ENCODE measurements around the gene CMPK1.

Gene CMPK1

DNA sequence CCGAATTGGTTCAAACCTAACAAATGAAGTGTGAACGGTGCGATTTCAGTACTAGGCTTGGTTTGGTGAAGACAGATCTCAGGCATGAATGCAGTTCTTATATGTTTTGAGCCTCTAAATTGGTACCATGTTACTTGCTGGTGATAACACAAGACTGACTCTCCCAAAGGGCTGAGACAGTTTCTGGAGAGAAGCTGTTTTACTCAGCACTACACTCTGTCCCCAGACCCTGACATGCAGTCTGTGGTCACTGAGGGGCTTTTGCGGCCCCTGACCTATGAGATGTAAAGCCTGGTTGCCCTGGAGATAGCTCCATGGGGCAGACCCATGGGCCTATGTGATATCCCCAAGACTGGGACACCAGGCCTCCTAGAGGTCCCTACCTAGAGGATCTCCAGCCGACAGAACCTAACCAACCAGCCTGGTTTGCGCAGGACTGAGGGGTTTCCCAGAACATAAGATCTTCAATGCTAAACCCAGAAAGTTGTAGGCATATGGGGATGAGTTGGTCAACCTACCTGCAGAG lies 63.1 kb downstream of the CMPK1 start:
- DNase-seq = no peak

DNA sequence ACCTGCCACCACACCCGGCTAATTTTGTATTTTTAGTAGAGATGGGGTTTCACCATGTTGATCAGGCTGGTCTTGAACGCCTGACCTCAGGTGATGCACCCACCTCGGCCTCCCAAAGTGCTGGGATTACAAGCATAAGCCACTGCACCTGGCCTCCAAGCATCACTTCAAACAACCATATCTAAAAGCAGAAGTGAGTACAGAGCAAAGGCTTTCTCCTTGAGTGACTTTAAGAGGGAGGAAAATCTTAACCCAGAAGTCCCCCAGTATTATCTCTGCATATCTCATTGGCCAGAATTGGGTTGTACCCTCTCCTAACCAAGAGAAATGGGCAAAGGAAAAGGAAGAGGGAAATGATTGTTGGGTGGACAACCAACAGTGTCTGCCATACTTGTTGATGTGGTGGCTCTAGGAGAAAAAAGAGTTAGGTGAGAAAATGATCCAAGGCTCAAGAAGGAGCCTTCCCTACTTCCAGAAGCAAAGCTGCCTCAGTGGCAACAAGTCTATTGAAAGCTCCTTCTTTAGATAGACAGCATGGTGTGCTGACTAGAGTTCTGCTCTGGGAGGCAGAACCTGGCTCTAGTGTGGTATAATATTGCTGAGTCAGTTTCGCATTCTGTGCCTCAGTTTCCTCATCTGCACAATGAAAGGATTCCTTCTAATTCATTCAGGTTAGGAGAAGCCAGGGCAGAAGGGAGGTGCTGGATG lies 65.7 kb downstream of the CMPK1 start:
- DNase-seq = no peak

DNA sequence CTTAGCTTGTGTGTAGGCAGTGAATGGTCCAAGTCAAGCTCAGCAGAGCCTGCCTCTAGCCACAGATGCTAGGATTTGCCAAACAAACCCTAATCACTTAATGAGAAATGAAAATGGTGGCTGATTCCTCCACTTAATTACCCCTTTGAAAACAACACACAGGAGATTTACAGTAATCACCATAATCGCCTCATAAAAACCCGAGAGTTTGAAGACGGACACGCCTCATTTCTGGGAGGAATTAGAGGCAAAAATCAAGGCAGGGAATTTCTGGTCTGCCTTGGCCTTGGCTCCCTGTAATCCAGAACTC lies 66.2 kb downstream of the CMPK1 start:
- DNase-seq = no peak

DNA sequence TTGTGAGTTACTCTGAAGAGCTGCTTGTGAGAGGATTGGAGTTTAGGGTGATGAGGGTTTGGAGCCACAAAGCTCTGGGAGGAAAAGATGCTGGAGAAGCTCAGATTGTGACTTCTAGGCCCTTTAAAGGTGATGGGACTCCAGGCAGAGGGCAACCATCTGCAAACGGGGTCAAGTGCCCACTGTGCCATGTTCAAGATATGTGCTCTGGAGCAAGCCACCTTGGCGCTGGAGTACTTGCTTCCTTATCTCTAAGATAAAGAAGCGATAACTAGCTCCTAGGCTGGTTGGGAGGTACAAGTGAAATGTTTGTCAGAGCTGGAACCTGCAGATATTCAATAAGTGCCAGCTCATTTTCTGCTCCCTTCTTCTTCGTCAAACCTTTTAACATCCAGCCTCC lies 68.2 kb downstream of the CMPK1 start:
- no peak for DNase-seq

DNA sequence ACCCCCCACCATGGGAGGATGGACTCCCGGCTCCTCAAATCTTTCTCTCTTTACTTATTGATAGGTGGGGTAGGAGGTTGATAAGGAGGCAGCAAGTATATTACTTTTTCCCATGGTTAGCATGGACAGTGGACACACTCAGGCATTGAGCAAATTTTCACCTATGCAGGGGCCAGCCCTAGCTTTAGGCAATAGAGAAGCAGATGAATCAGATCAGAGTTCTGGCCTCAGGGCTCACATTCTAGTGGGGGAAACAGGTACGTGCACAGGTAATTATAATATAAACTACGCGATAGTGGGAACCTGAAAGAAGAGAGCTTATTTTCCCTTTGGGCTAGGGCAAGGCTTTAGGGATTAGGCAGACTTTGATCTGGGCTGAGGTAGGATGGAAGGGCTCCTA lies 69.0 kb downstream of the CMPK1 start:
- DNase-seq = no peak

DNA sequence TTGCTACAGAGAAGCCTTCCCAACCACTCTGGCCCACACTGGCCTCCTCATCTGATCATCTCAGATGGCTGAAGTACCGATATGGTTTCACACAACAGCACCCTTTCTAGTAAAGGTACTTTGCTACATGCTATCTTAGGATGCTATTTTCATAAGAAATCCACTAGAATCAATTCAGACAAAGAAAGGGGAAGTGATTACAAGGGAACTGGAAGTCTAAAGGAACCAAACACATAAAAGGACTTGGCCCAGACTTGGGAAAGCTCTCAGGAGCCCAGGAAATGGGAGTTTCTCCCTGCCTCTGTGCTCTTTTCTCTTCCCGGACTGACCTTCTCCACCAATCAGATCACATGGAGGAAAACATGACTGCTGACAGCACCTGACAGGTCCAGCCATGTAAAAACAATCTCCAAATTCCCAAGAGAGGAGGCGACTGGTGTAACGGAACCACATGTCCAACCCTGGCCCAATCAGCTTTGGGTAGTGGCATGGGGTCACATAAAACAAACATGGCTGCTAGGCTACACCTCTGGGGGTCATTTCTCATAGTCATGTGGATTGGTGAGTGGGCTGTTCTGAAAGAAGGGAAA lies 69.8 kb downstream of the CMPK1 start:
- DNase-seq = no peak

DNA sequence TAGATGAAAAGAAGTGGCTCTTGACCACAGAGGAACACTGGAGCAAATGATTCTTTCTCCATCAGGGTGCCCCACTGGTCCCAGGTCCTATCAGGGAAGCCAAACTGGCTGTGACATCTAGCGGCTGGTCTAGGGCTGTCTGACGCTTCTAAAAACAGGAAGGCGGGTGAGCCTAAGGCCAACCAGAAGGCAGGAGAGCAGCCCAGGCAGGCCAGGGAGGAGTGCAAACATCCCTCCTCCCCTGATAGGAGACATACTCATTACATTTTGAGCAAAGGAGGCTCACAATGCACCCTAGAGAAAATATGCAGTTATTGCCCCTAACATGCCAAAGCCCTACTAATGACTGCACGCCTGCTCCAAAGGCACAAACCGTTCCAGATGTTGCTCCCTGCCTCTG lies 72.1 kb downstream of the CMPK1 start:
- DNase-seq = no peak

DNA sequence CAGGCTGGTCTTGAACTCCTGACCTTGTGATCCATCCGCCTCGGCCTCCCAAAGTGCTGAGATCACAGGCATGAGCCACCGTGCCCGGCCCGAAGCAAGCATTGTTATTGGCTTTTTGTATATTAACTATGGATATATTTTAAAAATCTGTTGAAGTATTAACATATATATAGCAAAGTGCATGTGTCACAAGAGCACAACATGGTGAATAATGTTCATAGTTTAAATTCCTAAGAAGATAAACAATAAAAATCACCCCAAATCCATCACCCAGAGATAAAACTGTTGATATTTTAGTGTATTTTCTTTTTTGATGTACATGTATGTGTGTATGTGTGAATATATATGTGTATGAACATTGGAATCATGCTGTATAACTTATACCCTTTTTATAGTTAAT lies 73.4 kb downstream of the CMPK1 start:
- DNase-seq = no peak

DNA sequence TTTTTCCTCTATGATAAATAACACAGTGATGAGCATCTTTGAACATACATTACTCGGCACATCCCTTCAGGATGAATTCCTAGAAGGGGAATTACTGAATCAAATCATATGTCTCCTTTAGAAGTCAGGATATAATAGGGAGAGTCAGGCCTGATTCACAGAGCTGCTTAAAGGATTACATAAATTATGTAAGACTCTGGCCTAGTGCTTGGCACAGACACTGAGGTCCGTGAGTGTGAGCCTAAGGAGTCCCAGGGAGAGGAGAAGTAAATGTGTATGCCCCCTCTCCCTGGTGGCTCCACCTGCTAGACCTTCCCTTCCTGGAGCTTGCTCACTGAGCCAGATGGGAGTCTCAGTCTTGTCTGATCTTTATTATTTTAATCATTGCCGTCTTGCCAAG lies 73.9 kb downstream of the CMPK1 start:
- DNase-seq = peak; percentile 32

DNA sequence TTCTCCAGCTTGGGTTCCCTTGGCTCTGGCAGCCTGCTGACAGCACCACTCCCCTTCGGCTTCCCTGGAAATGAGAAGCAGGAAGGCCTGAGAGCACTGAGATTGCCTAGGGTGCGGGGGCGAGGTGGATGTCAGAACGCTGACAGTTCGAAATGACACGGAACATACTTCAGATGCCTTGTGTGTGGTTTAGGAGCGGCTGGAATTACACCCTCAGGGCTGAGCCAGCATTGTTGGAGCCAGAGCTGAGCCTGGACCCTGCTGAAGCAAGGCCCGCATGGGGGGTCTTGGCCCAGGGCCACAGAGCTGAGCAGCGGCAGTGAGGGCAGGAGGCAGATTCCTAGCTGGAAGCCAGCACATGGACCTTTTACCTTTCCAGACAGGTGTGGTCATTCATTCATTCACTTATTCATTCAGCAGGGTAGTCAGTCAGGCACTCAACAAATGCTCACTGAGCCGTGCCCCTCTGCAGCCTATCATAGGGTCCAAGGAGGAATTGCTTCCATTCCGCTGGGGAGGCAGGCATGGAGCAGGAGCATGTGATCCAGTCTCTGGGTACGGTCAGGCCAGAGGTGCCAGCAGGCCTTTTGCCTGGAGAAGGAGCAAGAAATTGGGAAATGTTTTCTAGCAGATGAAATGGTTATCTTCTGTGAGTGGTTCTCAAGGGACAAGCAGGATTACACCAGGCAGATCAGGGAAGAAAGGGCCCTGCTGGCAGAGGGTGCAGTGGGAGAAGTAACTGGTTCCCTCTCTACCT lies 75.9 kb downstream of the CMPK1 start:
- peak; percentile 88 for DNase-seq

DNA sequence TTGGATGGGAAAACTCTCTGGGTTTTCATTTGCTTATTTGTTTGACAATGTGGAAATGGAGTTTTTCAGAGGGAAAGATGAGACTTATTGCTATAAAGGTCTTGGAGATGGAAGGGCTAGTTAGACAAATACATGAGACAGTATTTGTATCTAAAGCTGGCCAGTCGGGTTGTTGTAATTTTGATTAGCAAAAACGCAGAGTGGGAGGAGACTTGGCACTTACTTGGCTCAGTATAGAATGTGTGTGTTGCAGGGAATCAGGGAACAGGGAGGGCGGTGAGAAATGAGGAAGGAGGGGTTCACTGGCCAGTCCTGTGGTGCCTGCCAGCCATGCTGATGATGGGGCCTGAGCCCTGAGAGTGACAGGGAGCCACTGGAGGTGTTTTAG lies 76.5 kb downstream of the CMPK1 start:
- DNase-seq = no peak

DNA sequence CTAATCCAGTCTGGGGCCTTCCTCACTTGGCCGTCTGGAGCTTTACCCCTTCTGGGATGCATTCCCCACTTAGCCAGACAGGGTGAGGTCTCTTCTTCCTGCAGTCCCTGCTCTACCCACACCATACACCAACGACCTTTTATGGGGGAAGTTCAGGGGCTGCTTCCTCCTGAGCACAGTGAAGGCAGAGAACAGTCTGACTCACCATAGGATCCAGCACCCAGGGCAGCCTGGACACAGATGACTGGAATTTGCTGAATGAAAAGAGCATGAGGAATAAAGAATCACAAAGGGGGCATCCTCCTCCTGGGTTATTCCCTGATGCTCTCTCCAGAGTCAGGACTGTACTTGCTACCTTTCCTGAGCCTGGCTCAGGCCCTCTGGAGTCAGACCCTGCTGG lies 77.8 kb downstream of the CMPK1 start:
- peak; percentile 42 for DNase-seq

DNA sequence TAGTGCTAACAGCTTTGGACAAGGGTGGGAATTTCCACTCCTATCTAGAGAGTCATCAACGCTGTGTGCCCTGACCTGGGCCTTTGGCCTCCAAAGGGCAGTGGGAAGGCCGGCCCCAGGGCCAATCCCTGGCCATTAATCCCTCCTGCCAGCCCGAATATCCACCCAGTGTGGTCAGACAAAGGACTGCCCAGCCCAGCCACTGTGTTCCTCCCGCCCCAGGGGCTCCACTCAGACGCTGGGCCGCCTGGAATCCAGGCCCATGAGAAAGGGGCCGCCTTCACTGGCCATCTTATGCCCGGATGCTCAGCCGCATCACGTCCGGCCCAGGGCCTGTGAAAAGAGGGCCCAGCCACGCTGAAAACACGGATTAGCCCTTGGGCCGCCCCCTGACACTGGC lies 78.8 kb downstream of the CMPK1 start:
- no peak for DNase-seq

DNA sequence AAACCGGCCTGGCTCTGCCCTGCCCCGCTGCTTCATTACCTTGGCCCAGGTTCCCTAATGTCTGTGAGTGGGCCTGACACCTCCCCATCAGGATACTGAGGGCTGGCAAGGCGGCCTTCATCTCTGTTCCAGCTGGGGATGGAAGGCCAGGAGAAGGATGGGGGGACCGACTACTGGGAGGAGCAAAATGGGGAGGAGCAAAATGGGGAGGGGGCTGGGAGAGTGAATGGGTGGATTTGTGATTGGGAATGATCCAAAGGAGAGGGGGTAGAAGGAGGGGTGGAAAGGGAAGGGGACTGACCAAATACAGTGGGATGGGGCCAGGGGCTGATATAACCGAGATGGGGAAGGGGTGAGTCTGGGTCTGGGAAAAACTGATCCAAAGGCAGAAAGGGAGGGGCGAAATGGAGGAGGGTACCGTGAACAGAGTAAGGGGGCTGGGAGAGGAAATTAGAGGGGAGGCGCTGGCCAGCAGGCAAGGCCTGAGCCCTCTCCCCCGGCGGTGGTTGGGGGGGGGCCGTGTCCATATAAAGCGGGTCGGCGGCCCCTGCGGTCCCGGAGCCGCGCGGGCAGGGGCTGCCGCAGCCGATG lies 82.2 kb downstream of the CMPK1 start, which contains the start of gene FOXE3:
FOXE3 (plus strand) TSS at position 558 of the 591 bp plus-strand sequence; CDS start at position 589, 31 bp downstream.
- no peak for DNase-seq

DNA sequence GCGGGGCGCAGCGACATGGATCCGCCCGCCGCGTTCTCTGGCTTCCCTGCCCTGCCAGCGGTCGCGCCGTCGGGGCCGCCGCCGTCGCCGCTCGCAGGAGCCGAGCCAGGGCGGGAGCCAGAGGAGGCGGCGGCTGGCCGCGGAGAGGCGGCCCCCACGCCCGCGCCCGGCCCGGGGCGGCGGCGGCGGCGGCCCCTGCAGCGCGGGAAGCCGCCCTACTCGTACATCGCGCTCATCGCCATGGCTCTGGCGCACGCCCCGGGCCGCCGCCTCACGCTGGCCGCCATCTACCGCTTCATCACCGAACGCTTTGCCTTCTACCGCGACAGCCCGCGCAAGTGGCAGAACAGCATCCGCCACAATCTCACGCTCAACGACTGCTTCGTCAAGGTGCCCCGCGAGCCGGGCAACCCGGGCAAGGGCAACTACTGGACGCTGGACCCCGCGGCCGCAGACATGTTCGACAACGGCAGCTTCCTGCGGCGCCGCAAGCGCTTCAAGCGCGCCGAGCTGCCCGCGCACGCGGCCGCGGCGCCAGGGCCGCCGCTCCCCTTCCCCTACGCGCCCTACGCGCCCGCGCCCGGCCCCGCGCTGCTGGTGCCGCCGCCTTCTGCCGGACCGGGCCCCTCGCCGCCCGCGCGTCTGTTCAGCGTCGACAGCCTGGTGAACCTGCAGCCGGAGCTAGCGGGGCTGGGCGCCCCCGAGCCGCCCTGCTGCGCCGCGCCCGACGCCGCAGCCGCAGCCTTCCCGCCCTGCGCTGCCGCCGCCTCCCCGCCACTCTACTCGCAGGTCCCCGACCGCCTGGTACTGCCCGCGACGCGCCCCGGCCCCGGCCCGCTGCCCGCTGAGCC lies 83.0 kb downstream of the CMPK1 start:
- no peak for DNase-seq

DNA sequence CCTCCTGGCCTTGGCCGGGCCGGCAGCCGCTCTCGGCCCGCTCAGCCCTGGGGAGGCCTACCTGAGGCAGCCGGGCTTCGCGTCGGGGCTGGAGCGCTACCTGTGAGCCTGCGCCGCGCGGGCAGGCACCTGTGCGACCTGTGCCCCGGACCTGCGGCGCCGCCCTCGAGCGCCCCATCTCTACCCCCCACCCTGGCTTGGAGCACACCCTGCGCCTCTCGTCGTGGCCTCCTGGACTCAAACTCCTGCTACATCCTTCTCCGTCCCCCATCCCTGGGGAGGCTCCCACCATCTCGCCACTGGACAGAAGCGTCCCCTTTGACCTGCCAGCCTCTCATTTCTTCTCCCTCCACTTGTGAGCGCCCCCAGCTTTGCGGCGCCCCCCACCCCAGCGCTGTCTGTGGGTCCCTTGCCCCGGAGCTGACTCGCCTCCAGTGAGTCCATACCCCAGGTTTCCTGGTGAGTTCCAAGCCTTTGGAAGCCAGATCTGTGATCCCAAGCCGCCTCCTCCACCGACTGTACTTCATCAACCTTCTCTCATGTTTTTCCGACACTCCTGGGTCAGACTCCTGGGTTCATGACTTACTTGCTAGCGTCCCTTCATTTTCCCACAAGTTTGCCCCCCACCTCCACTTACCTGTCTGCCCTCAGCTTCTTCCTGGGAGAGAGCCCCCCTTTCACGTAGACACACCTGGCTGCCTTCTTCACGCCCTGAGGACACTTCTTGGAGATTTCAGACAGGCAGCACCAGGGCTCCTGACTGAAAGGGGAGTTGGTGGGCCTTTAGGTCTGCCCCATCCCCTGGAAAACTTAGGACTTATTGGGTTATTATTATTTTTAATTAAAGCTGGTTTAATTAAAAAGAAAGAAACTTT lies 83.8 kb downstream of the CMPK1 start:
- no peak for DNase-seq

DNA sequence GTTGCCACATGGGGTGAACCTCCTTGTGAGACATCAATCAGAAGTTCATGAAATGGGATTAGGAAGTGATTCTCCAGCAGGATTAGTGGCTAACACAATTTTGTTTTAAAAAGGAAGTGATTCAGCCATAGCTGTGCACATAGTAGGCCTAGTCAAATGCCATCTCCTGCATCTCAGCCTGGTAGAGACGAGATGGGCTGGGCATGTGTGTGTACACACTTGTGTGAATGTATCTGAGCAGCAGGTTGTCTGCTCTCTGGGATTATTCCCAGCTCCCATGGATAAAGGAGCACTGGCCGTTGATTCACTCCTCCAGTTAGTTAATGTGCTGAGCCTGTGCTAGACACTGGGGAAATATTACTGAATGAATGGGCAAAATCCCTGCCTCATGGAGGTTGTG lies 84.5 kb downstream of the CMPK1 start:
- no peak for DNase-seq

DNA sequence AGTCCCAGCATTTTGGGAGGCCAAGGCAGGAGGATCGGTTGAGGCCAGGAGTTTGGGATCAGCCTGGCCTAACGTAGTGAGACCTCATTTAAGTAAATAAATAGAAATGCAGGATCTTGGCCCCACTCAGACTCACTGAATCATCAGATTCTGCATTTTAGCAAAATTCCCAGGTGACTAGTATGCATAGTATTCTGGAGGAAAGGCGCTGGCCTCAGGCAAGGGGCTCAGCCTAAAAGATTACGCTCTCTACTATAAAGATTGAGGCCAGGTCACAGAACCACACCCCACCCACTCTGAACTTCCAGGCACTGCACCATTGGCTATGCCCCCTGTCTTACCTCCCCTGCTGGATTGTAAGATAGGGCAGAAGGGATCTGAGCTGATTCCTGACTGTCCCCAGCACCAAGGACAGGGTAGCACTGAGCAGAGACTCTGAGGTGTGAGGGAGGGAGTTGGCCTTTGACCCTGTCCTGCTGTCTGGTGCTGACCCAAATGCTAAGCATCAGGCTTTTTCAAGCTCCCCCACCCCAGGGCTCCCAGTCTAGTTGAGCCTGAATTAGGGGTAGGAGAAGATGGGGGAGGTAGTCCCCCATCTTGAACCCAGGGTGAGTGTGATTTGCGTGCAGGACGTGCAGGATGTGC lies 85.2 kb downstream of the CMPK1 start:
- no peak for DNase-seq

DNA sequence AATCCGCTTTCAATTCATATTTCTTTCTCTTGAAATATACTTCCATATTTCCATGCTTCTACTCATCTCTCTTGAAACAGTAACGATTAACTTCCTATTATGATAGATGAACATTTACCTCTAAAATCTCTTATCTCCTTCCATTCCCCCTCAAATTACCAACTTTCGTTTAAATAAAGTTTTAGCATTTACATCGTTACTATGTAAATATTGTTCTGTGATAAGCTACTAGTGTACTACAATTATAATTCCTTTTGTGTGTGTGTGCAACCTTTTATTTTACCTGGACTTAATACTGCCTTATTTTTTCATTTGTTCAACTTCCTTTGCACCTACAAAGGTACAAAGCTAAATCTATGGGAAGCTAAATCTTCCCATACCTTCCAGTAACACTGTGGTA lies 87.0 kb downstream of the CMPK1 start:
- DNase-seq = no peak

DNA sequence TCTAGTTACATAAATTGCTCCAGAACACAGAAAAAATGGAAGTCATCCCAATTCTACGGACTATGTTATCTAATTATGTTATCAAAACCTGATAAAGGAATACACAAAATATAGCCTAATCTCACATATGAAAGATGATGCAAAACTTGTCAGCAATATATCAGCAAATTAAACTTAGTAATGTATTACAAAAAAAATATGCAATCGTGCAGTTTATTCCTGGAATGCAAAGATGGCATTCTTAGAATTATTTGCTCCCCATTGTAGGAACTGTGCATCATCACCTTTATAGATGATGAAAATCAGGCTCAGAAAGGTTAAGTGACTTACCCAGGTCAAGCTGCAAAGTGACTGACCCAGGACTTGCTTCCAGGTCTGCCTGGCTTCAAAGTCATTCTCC lies 90.3 kb downstream of the CMPK1 start:
- no peak for DNase-seq
